Subcutaneous adipose tissue (tissue), 4 donors: ENCODE measurements around the gene ADGRD1. TPM values are rescaled to one million over a fixed set of nuclear protein-coding genes. Genes with fewer than 3 reads are reported as not detected.

ENCODE experiments used
- total RNA-seq, 4 donors: library from RNA; depleted of rRNA; stranded (reverse); fragments of >200 nt; gene quantifications; one replicate each; pipeline ENCODE4 v1.1.0, GENCODE V29; 2016
- TF ChIP-seq, protein P1 (sequence below): fragments of 450-650 bp; IDR thresholded peaks from one replicate; pipeline ENCODE4 v1.5.1; 2016; ENCODE audit warnings: low read depth, mild to moderate bottlenecking, control low read depth, antibody characterized with exemption, moderate library complexity

The ADGRD1 gene
- total RNA-seq, 4 donors from 2014 or later: 16.3 to 34.1 (median 24.1) TPM

DNA sequence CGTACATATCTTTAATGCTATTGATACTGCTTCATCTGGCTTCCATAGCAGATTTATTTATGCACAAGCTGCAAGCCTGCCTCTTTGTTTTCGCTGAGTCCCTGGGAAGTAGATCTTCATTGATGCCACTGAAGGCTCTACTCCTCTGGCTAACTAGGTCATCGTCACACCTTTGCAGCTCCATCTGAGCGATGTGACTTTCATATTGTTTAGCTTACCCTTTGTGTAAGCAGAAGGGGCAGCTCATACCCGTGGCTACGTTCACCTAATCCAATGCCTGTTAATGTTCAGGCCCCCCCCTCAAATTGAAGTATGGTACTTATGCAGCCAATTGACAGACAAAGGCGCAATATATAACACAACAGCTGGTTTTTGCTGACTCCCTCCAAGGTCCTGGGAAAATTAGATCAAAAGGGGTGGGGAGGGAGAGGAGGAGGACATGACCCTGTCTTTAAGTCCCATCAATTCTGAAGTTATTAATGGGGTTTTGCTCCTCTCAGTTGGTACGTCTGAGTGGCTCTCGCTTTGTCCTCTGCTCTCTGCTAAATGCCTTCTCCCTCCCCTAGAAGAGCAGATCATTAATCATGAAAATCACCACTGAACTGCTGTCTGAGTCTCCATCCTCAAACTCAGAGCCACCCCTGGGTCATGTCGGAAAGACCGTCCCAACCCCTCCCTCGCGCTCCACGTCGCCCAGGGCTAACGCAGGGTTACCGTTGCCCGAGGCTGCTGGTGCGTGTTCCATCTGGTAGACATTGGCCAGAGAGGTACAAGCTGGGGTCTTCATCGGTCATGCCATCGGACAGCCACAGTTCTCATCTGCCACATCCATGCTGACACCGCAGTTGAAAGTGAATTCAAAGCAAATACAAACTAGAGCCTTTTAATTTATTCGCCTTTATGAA is 128.8 kb downstream of the ADGRD1 start:
- TF ChIP-seq, protein P1, sequence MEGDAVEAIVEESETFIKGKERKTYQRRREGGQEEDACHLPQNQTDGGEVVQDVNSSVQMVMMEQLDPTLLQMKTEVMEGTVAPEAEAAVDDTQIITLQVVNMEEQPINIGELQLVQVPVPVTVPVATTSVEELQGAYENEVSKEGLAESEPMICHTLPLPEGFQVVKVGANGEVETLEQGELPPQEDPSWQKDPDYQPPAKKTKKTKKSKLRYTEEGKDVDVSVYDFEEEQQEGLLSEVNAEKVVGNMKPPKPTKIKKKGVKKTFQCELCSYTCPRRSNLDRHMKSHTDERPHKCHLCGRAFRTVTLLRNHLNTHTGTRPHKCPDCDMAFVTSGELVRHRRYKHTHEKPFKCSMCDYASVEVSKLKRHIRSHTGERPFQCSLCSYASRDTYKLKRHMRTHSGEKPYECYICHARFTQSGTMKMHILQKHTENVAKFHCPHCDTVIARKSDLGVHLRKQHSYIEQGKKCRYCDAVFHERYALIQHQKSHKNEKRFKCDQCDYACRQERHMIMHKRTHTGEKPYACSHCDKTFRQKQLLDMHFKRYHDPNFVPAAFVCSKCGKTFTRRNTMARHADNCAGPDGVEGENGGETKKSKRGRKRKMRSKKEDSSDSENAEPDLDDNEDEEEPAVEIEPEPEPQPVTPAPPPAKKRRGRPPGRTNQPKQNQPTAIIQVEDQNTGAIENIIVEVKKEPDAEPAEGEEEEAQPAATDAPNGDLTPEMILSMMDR: no peak

- TF ChIP-seq, protein P1: no peak
These were observed 130.8 kb downstream of the ADGRD1 start for GRCh38 chr12:131084341-131085011.

DNA sequence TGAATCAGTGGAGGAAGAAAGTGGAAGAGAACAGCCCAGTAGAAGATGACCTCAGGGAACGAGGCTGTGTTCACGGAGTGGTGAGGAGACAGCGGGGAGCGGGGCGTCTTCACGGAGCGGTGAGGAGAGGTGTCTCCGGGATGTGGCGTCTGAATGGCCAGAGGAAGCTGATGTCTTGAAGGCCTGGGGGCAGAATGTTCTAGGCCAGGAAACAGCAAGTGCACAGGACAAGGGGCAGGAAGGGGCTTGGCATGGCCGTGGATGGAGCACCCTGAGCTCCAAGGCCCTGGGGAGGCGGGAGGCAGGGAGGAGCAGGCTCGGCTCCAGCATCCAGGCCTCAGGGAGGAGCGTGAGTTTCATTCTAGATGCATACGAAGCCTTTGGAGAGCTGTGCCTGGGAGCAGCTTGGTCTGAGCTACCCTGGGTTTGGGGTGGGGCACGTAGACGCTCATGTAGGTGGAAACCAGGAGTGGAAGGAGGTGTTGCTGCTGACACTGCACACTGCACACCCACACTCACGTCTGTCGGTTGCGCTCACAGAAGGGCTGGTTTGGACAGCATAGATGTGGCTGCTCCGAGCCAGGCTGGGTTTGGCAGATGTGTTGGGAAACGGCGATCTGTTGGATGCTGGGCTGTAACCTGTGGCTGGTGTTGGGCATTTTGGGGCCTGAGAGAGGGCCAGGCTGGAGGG is 131.6 kb downstream of the ADGRD1 start:
- TF ChIP-seq, protein P1: no peak

GRCh38 chr12:131085816-131086591 is 132.3 kb downstream of the ADGRD1 start:
- TF ChIP-seq, protein P1: no peak

- TF ChIP-seq, protein P1: no peak
These were observed 133.7 kb downstream of the ADGRD1 start for GRCh38 chr12:131087302-131087818.

DNA sequence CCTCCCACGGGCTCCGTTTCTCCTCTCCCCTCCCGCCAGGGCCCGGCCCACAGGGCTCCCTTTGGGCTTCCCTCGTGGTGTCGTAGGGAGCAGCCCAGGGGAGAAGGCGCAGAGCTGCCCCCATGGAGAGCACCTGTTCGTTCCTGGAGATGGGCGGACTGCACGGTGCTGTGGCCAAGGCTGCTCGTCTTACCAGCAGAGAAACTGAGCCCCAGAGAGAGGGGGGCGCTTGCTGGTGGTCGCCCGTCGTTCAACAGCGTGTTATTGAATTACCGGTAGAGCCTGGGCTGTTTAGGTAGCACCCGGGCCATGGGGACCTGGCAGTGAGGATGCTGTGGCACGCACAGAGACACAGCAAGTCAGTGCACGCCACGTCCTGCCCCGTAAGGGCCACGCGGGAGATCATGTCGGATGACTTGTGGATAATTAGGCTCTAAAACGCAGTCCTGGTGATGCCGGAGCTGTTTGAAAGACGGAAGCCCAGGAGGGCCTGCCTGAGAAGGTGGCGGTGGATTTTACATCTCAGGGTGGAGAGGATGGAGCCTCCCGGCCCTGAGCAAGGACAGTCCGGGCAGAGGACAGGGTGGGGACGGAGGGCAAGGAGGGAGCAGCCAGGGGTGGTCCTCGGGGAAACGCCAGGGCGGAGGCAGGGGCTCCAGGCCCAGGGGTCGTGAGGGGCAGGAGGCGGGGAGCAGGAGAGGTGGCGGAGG is 134.4 kb downstream of the ADGRD1 start:
- TF ChIP-seq, protein P1: no peak
